H9 (cell line): ENCODE data around the gene CAPG. TPM values are rescaled to one million over a fixed set of nuclear protein-coding genes. Genes with fewer than 3 reads are reported as not detected.

Source experiments
- DNase-seq: peaks from one replicate; pipeline ENCODE4 v3.0.0-alpha.2; 2017
- H2AFZ ChIP-seq: one replicate; pipeline ENCODE4 v1.6.1; 2013; ENCODE audit warnings: mild to moderate bottlenecking, low read length, control low read depth, moderate library complexity
- H2AK5ac ChIP-seq: 2 replicates; pipeline ENCODE4 v1.6.1; 2013; ENCODE audit warnings: low read length, control low read depth, mixed read lengths; ENCODE audit not compliant: insufficient read length
- H2BK120ac ChIP-seq: one replicate; pipeline ENCODE4 v1.6.1; 2013; ENCODE audit warnings: low read depth, mild to moderate bottlenecking, low read length, control low read depth, inconsistent platforms; ENCODE audit not compliant: poor library complexity, severe bottlenecking
- H2BK12ac ChIP-seq: 2 replicates; pipeline ENCODE4 v1.6.1; 2013; ENCODE audit warnings: low read length, control low read depth, mixed read lengths, low read depth; ENCODE audit not compliant: insufficient read length
- H2BK15ac ChIP-seq: 2 replicates; pipeline ENCODE4 v1.6.1; 2013; ENCODE audit warnings: low read depth, low read length, control low read depth
- H2BK20ac ChIP-seq: one replicate; pipeline ENCODE4 v1.6.1; 2013; ENCODE audit warnings: low read depth, mild to moderate bottlenecking, low read length, control low read depth, inconsistent platforms; ENCODE audit not compliant: poor library complexity, severe bottlenecking
- H2BK5ac ChIP-seq: 2 replicates; pipeline ENCODE4 v1.6.1; 2013; ENCODE audit warnings: low read length, control low read depth, mixed read lengths; ENCODE audit not compliant: insufficient read length
- H3K14ac ChIP-seq: 2 replicates; pipeline ENCODE4 v1.6.1; 2013; ENCODE audit warnings: low read length, control low read depth; ENCODE audit not compliant: insufficient read depth
- H3K18ac ChIP-seq: 2 replicates; pipeline ENCODE4 v1.6.1; 2013; ENCODE audit warnings: low read depth, mild to moderate bottlenecking, mixed read lengths, low read length, control low read depth; ENCODE audit not compliant: insufficient read length
- H3K23ac ChIP-seq: 2 replicates; pipeline ENCODE4 v1.6.1; 2013; ENCODE audit warnings: low read length, control low read depth, mixed read lengths, low read depth; ENCODE audit not compliant: insufficient read length
- H3K23me2 ChIP-seq: 2 replicates; pipeline ENCODE4 v1.6.1; 2013; ENCODE audit warnings: low read depth, mild to moderate bottlenecking, mixed read lengths, low read length, control low read depth; ENCODE audit not compliant: insufficient read length, poor library complexity, severe bottlenecking
- H3K27ac ChIP-seq: 2 replicates; pipeline ENCODE4 v1.5.1; 2013; ENCODE audit warnings: low read length, control low read depth, mixed read lengths, low read depth; ENCODE audit not compliant: insufficient read length
- H3K27me3 ChIP-seq: 2 replicates; pipeline ENCODE4 v1.6.1; 2013; ENCODE audit warnings: low read length, control low read depth, inconsistent platforms; ENCODE audit not compliant: insufficient read depth
- H3K4ac ChIP-seq: 2 replicates; pipeline ENCODE4 v1.6.1; 2013; ENCODE audit warnings: low read depth, mild to moderate bottlenecking, control low read depth, inconsistent platforms, low read length, moderate library complexity
- H3K4me1 ChIP-seq: 2 replicates; pipeline ENCODE4 v1.6.1; 2013; ENCODE audit warnings: low read length, control low read depth, inconsistent platforms; ENCODE audit not compliant: insufficient read depth
- H3K4me2 ChIP-seq: 2 replicates; pipeline ENCODE4 v1.6.1; 2013; ENCODE audit warnings: low read length, control low read depth, mixed read lengths; ENCODE audit not compliant: insufficient read length, insufficient read depth
- H3K56ac ChIP-seq: 2 replicates; pipeline ENCODE4 v1.6.1; 2013; ENCODE audit warnings: low read depth, mild to moderate bottlenecking, mixed read lengths, low read length, control low read depth; ENCODE audit not compliant: insufficient read length
- H3K79me1 ChIP-seq: 2 replicates; pipeline ENCODE4 v1.6.1; 2013; ENCODE audit warnings: low read depth, mild to moderate bottlenecking, moderate library complexity, low read length, control low read depth, inconsistent platforms; ENCODE audit not compliant: insufficient read depth, poor library complexity, severe bottlenecking
- H3K79me2 ChIP-seq: 2 replicates; pipeline ENCODE4 v1.6.1; 2013; ENCODE audit warnings: low read length, control low read depth, inconsistent platforms; ENCODE audit not compliant: insufficient read depth
- H3K9ac ChIP-seq: 2 replicates; pipeline ENCODE4 v1.6.1; 2013; ENCODE audit warnings: low read length, control low read depth, mixed read lengths; ENCODE audit not compliant: insufficient read length; ENCODE audit errors: extremely low read depth
- H3K9me3 ChIP-seq: one replicate; pipeline ENCODE4 v1.6.1; 2013; ENCODE audit warnings: low read depth, low read length, inconsistent platforms; ENCODE audit not compliant: control insufficient read depth
- H3T11ph ChIP-seq: one replicate; pipeline ENCODE4 v1.6.1; 2013; ENCODE audit warnings: mild to moderate bottlenecking, low read length, control low read depth, inconsistent platforms
- H4K20me1 ChIP-seq: one replicate; pipeline ENCODE4 v1.6.1; 2013; ENCODE audit not compliant: control insufficient read depth, insufficient read length, insufficient read depth
- H4K5ac ChIP-seq: 2 replicates; pipeline ENCODE4 v1.6.1; 2013; ENCODE audit warnings: low read depth, mild to moderate bottlenecking, mixed read lengths, low read length, control low read depth; ENCODE audit not compliant: insufficient read length
- H4K8ac ChIP-seq: replicated peaks from 2 replicates; pipeline ENCODE4 v1.6.1; 2013; ENCODE audit warnings: low read length, control low read depth, mixed read lengths, low read depth; ENCODE audit not compliant: insufficient read length
- H4K91ac ChIP-seq: 2 replicates; pipeline ENCODE4 v1.6.1; 2013; ENCODE audit warnings: low read depth, mild to moderate bottlenecking, moderate library complexity, mixed read lengths, low read length, control low read depth; ENCODE audit not compliant: insufficient read length
- H3K27ac Mint-ChIP-seq, 3 experiments: 2 replicates in 2 of 3; 3 replicates in 1 of 3; pipeline ENCODE4 v1.8.0; 2020 to 2021; ENCODE audit warnings: mixed read lengths in 3 of 3, mild to moderate bottlenecking in 1 of 3, moderate library complexity in 1 of 3
- H3K27me3 Mint-ChIP-seq: 2 replicates; pipeline ENCODE4 v1.8.0; 2021; ENCODE audit warnings: low read depth, mild to moderate bottlenecking, moderate library complexity, mixed read lengths
- H3K36me3 Mint-ChIP-seq, 3 experiments: 2 replicates in 2 of 3; 3 replicates in 1 of 3; pipeline ENCODE4 v1.8.0; 2020 to 2021; ENCODE audit warnings: low read depth in 3 of 3, mixed read lengths in 3 of 3; ENCODE audit not compliant: insufficient read depth in 1 of 3
- H3K4me1 Mint-ChIP-seq, 2 experiments: 2 replicates each; pipeline ENCODE4 v1.8.0; 2020; ENCODE audit warnings: mixed read lengths in 2 of 2
- H3K4me3 Mint-ChIP-seq, 2 experiments: 2 replicates in 1 of 2; 3 replicates in 1 of 2; pipeline ENCODE4 v1.8.0; 2020 to 2021; ENCODE audit warnings: mild to moderate bottlenecking in 2 of 2, mixed read lengths in 2 of 2, moderate library complexity in 1 of 2
- H3K9me3 Mint-ChIP-seq, 2 experiments: 2 replicates in 1 of 2; 3 replicates in 1 of 2; pipeline ENCODE4 v1.8.0; 2020; ENCODE audit warnings: mild to moderate bottlenecking in 2 of 2, mixed read lengths in 2 of 2, moderate library complexity in 1 of 2
- WGBS: extraction: QIAGEN DNeasy Blood & Tissue Kit; methylation state at CpG from one replicate; pipeline ENCODE4 v1.1.7; 2013; ENCODE audit warnings: missing lambda C conversion rate, low lambda C conversion rate, mixed read lengths; ENCODE audit not compliant: insufficient read length; ENCODE audit errors: extremely low coverage; 5-methylcytosine and 5-hydroxymethylcytosine counted together
- total RNA-seq: library from RNA; stranded (reverse); gene quantifications from 2 replicates; pipeline ENCODE4 v1.2.1, GENCODE V29; 2021
- TF ChIP-seq, protein P1 (sequence below): fragments of 200-600 bp; sonication (generic); conservative IDR thresholded peaks from 3 replicates; pipeline ENCODE4 v1.8.0; 2021; ENCODE audit warnings: antibody characterized with exemption, mild to moderate bottlenecking

CAPG gene
- total RNA-seq, 1 experiment from 2014 or later = 72.8 TPM

DNA sequence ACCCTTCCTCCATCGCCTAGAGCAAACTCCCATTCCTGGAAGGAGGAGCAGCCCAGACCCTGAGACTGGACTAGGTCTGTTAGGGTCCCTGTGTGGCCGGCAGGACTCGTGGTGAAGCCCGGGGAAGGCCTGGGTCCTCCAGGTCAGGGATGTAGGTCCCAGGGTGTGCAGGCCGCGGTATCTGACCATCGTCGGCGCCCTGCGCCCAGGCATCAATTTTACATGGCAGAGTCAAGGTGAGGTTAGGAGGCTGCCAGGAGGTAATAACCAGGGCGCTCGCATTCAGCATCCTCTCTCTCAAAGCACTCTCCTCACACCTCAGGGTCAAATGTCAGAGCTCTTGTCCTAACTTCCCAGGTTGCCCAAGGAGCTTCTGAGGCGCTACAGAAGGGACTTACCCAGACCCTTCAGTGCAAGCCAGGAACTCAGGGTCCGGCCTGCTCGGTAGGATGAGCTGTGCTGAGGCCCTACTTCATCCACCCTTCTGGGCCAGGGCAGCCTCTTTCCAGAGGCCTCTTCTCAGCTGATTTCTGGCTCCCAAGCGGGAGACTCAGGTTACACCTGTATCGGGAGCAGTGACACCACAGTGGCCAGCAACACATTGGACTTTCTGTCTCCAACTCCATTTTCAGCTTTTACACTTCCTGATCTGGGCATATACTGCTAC is 9.0 kb upstream of the CAPG start:
- H3K4me3 Mint-ChIP-seq = peak overlapping the region; percentile 88 to 91
- H3K27me3 Mint-ChIP-seq = peaks cover 2% of the 10 kb centered on the region
- no peak overlapping the region for H4K5ac ChIP-seq
- no peak overlapping the region for H2BK120ac ChIP-seq
- H2BK12ac ChIP-seq = no peak overlapping the region
- H3K79me1 ChIP-seq = no peaks in the 10 kb centered on the region
- TF ChIP-seq, protein P1, sequence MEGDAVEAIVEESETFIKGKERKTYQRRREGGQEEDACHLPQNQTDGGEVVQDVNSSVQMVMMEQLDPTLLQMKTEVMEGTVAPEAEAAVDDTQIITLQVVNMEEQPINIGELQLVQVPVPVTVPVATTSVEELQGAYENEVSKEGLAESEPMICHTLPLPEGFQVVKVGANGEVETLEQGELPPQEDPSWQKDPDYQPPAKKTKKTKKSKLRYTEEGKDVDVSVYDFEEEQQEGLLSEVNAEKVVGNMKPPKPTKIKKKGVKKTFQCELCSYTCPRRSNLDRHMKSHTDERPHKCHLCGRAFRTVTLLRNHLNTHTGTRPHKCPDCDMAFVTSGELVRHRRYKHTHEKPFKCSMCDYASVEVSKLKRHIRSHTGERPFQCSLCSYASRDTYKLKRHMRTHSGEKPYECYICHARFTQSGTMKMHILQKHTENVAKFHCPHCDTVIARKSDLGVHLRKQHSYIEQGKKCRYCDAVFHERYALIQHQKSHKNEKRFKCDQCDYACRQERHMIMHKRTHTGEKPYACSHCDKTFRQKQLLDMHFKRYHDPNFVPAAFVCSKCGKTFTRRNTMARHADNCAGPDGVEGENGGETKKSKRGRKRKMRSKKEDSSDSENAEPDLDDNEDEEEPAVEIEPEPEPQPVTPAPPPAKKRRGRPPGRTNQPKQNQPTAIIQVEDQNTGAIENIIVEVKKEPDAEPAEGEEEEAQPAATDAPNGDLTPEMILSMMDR = no peak
- peak overlapping the region; percentile 60 for H3K9ac ChIP-seq
- H2BK5ac ChIP-seq = no peak overlapping the region
- peak overlapping the region; percentile 33 to 100 (median 98); a peak in 6 of 7 replicates for H3K27ac Mint-ChIP-seq
- WGBS = no CpG with 5 or more reads among the region's 17 CpGs
- no peak overlapping the region for H4K91ac ChIP-seq
- peak overlapping the region; percentile 80 for H3K18ac ChIP-seq
- DNase-seq = no peak
- no peak overlapping the region for H3K4ac ChIP-seq
- H4K8ac ChIP-seq = no peak overlapping the region
- H2BK15ac ChIP-seq = no peak overlapping the region
- peaks cover 2% of the 10 kb centered on the region for H4K20me1 ChIP-seq
- no peaks in the 10 kb centered on the region for H3K9me3 Mint-ChIP-seq
- H3K27ac ChIP-seq = no peak overlapping the region
- H3K27me3 ChIP-seq = no peaks in the 10 kb centered on the region
- peak overlapping the region; percentile 68 for H3K14ac ChIP-seq
- no peak overlapping the region for H3K56ac ChIP-seq
- H3K79me2 ChIP-seq = no peaks in the 10 kb centered on the region
- peaks cover 5% of the 10 kb centered on the region; the same call in 1 of the 2 replicates for H3K4me1 ChIP-seq
- no peaks in the 10 kb centered on the region for H3K9me3 ChIP-seq
- no peak overlapping the region for H2AK5ac ChIP-seq
- H2BK20ac ChIP-seq = no peak overlapping the region
- H2AFZ ChIP-seq = no peak overlapping the region
- H3K4me1 Mint-ChIP-seq = peaks cover 26 to 29% of the 10 kb centered on the region in 2 experiments
- peaks cover 6% of the 10 kb centered on the region for H3K23me2 ChIP-seq
- no peaks in the 10 kb centered on the region for H3K36me3 Mint-ChIP-seq
- peak overlapping the region; percentile 32 for H3K4me2 ChIP-seq
- no peak overlapping the region for H3K23ac ChIP-seq
- no peak overlapping the region for H3T11ph ChIP-seq
